ENCODE results near the gene SH3RF1.

Gene SH3RF1

GRCh38 chr4:169270810-169271691, at the start of gene SH3RF1:
Gene SH3RF1 (minus strand): TSS chr4:169270956. CDS start chr4:169269212, 1,744 bp downstream.
- H3K36me3 ChIP-seq = 0 out of 2 replicates have a peak, but pooled peaks cover 2% of the 10 kb centered on the region
- no peaks in the 10 kb centered on the region for H3K27me3 ChIP-seq
- H4K20me1 ChIP-seq = peaks cover 15% of the 10 kb centered on the region
- peak within 1 kb of the TSS; percentile 93 for H3K27ac ChIP-seq
- no peaks in the 10 kb centered on the region for H3K9me3 ChIP-seq
- peak within 1 kb of the TSS; percentile 90 for H3K4me3 ChIP-seq
- TF ChIP-seq Cebpa-rat (IDR thresholded peaks at IDR 0.05) = no peak
- H3K4me1 ChIP-seq = peaks cover 46% of the 10 kb centered on the region
- H3K4me2 ChIP-seq = peak within 1 kb of the TSS; percentile 90
- peak within 1 kb of the TSS; percentile 91 for H3K9ac ChIP-seq

GRCh38 chr4:169315530-169316343, 45.0 kb upstream of the SH3RF1 start:
- no peak overlapping the region for H3K4me3 ChIP-seq
- no peaks in the 10 kb centered on the region; the same call in 1 of the 2 replicates for H3K9me3 ChIP-seq
- H3K4me2 ChIP-seq = peak overlapping the region; percentile 70
- peaks cover 15% of the 10 kb centered on the region for H3K4me1 ChIP-seq
- H4K20me1 ChIP-seq = no peaks in the 10 kb centered on the region
- H3K27ac ChIP-seq = no peak overlapping the region
- no peak for TF ChIP-seq Cebpa-rat (IDR thresholded peaks at IDR 0.05)
- no peaks in the 10 kb centered on the region for H3K27me3 ChIP-seq
- H3K9ac ChIP-seq = peak overlapping the region; percentile 51; the same call in 1 of the 2 replicates
- H3K36me3 ChIP-seq = no peaks in the 10 kb centered on the region

- peaks cover 15% of the 10 kb centered on the region for H3K4me1 ChIP-seq
- no peaks in the 10 kb centered on the region for H3K36me3 ChIP-seq
- H3K9me3 ChIP-seq = no peaks in the 10 kb centered on the region; the same call in 1 of the 2 replicates
- H3K4me2 ChIP-seq = no peak overlapping the region
- no peak overlapping the region for H3K4me3 ChIP-seq
- no peaks in the 10 kb centered on the region for H4K20me1 ChIP-seq
- H3K27ac ChIP-seq = no peak overlapping the region
- H3K27me3 ChIP-seq = no peaks in the 10 kb centered on the region
- H3K9ac ChIP-seq = no peak overlapping the region
- TF ChIP-seq Cebpa-rat (IDR thresholded peaks at IDR 0.05) = no peak
Observed at GRCh38 chr4:169314906-169315305, 44.1 kb upstream of the SH3RF1 start.

GRCh38 chr4:169313732-169314131, 43.0 kb upstream of the SH3RF1 start:
- no peak for TF ChIP-seq Cebpa-rat (IDR thresholded peaks at IDR 0.05)
- no peak overlapping the region for H3K4me3 ChIP-seq
- H4K20me1 ChIP-seq = no peaks in the 10 kb centered on the region
- H3K36me3 ChIP-seq = no peaks in the 10 kb centered on the region
- H3K27ac ChIP-seq = no peak overlapping the region
- H3K9ac ChIP-seq = no peak overlapping the region
- no peak overlapping the region for H3K4me2 ChIP-seq
- H3K9me3 ChIP-seq = no peaks in the 10 kb centered on the region; the same call in 1 of the 2 replicates
- H3K27me3 ChIP-seq = no peaks in the 10 kb centered on the region
- peaks cover 15% of the 10 kb centered on the region for H3K4me1 ChIP-seq

GRCh38 chr4:169312690-169313422, 42.1 kb upstream of the SH3RF1 start:
- Histone ChIP-seq H3K36me3 (no peaks in the 10 kb centered on the region), H3K4me1 (peaks cover 15% of the 10 kb centered on the region), H3K27me3 (no peaks in the 10 kb centered on the region), H3K4me2 (no peak overlapping the region), H4K20me1 (no peaks in the 10 kb centered on the region), H3K9ac (no peak overlapping the region), H3K27ac (no peak overlapping the region), H3K9me3 (peaks cover 8% of the 10 kb centered on the region; the same call in 1 of the 2 replicates), H3K4me3 (no peak overlapping the region)
- TF ChIP-seq Cebpa-rat (IDR thresholded peaks at IDR 0.05) = no peak

- Histone ChIP-seq H3K9ac (no peak overlapping the region), H3K27me3 (no peaks in the 10 kb centered on the region), H3K9me3 (peaks cover 8% of the 10 kb centered on the region; the same call in 1 of the 2 replicates), H3K4me3 (no peak overlapping the region), H3K4me2 (no peak overlapping the region), H3K4me1 (peaks cover 15% of the 10 kb centered on the region), H4K20me1 (no peaks in the 10 kb centered on the region), H3K27ac (no peak overlapping the region), H3K36me3 (no peaks in the 10 kb centered on the region)
- no peak for TF ChIP-seq Cebpa-rat (IDR thresholded peaks at IDR 0.05)
Observed at GRCh38 chr4:169311643-169312365, 41.0 kb upstream of the SH3RF1 start.

- no peak overlapping the region for H3K27ac ChIP-seq
- H4K20me1 ChIP-seq = no peaks in the 10 kb centered on the region
- TF ChIP-seq Cebpa-rat (IDR thresholded peaks at IDR 0.05) = no peak
- peaks cover 8% of the 10 kb centered on the region; the same call in 1 of the 2 replicates for H3K9me3 ChIP-seq
- H3K9ac ChIP-seq = no peak overlapping the region
- no peaks in the 10 kb centered on the region for H3K4me1 ChIP-seq
- no peak overlapping the region for H3K4me2 ChIP-seq
- H3K36me3 ChIP-seq = no peaks in the 10 kb centered on the region
- H3K27me3 ChIP-seq = no peaks in the 10 kb centered on the region
- H3K4me3 ChIP-seq = no peak overlapping the region
Observed at GRCh38 chr4:169309326-169309967, 38.7 kb upstream of the SH3RF1 start.

- Histone ChIP-seq H3K4me3 (no peak overlapping the region), H3K27ac (no peak overlapping the region), H3K4me2 (no peak overlapping the region), H4K20me1 (no peaks in the 10 kb centered on the region), H3K36me3 (no peaks in the 10 kb centered on the region), H3K4me1 (no peaks in the 10 kb centered on the region), H3K9me3 (peaks cover 8% of the 10 kb centered on the region; the same call in 1 of the 2 replicates), H3K9ac (no peak overlapping the region), H3K27me3 (no peaks in the 10 kb centered on the region)
- TF ChIP-seq Cebpa-rat (IDR thresholded peaks at IDR 0.05) = no peak
Observed at GRCh38 chr4:169307576-169307975, 36.8 kb upstream of the SH3RF1 start.

Measured in BLaER1 (cell line).